GM08714 (cell line): ENCODE measurements around the gene PPARGC1A.

Source experiments
- H3K4me3 ChIP-seq: fragments of 200-500 bp; sonication (Bioruptor generic); 2 replicates; pipeline ENCODE4 v1.5.1; 2014; ENCODE audit warnings: mild to moderate bottlenecking, low read length, inconsistent platforms
- ZNF274 ChIP-seq: IDR thresholded peaks from 2 replicates; pipeline ENCODE4 v1.6.1; 2012; ENCODE audit warnings: mild to moderate bottlenecking, low read depth, low read length

Gene PPARGC1A

GRCh38 chr4:23855912-23856605 is 33.8 kb downstream of the PPARGC1A start:
- H3K4me3 ChIP-seq, result no peak overlapping the region
- no peak for TF ChIP-seq ZNF274

- H3K4me3 ChIP-seq, result no peak overlapping the region
- no peak for TF ChIP-seq ZNF274
Observed at GRCh38 chr4:23853986-23854660, 35.7 kb downstream of the PPARGC1A start.

GRCh38 chr4:23851464-23851863 is 38.4 kb downstream of the PPARGC1A start:
- TF ChIP-seq ZNF274, result no peak
- H3K4me3 ChIP-seq, result no peak overlapping the region

- TF ChIP-seq ZNF274, result no peak
- no peak overlapping the region for H3K4me3 ChIP-seq
Observed at GRCh38 chr4:23847158-23847557, 42.7 kb downstream of the PPARGC1A start.

GRCh38 chr4:23844961-23845360 is 44.9 kb downstream of the PPARGC1A start:
- no peak overlapping the region for H3K4me3 ChIP-seq
- TF ChIP-seq ZNF274, result no peak

GRCh38 chr4:23839279-23839678 is 50.6 kb downstream of the PPARGC1A start:
- TF ChIP-seq ZNF274, result no peak
- no peak overlapping the region for H3K4me3 ChIP-seq

- no peak for TF ChIP-seq ZNF274
Observed at GRCh38 chr4:23838607-23839006, 51.2 kb downstream of the PPARGC1A start.

GRCh38 chr4:23838131-23838530 is 51.7 kb downstream of the PPARGC1A start:
- no peak for TF ChIP-seq ZNF274

More at GRCh38 chr4:23838607-23839006, 51.2 kb downstream of the PPARGC1A start:
- no peak overlapping the region for H3K4me3 ChIP-seq

GRCh38 chr4:23837371-23837770 is 52.5 kb downstream of the PPARGC1A start:
- no peak overlapping the region for H3K4me3 ChIP-seq
- no peak for TF ChIP-seq ZNF274

More at GRCh38 chr4:23838131-23838530, 51.7 kb downstream of the PPARGC1A start:
- no peak overlapping the region for H3K4me3 ChIP-seq

- no peak for TF ChIP-seq ZNF274
- H3K4me3 ChIP-seq, result no peak overlapping the region
Observed at GRCh38 chr4:23835774-23836478, 53.9 kb downstream of the PPARGC1A start.

GRCh38 chr4:23828779-23829178 is 61.1 kb downstream of the PPARGC1A start:
- TF ChIP-seq ZNF274, result no peak

GRCh38 chr4:23828020-23828715 is 61.7 kb downstream of the PPARGC1A start:
- TF ChIP-seq ZNF274, result no peak
- no peak overlapping the region for H3K4me3 ChIP-seq

More at GRCh38 chr4:23828779-23829178, 61.1 kb downstream of the PPARGC1A start:
- no peak overlapping the region for H3K4me3 ChIP-seq

- no peak overlapping the region for H3K4me3 ChIP-seq
- no peak for TF ChIP-seq ZNF274
Observed at GRCh38 chr4:23822181-23822580, 67.7 kb downstream of the PPARGC1A start.

- H3K4me3 ChIP-seq, result no peak overlapping the region
- TF ChIP-seq ZNF274, result no peak
Observed at GRCh38 chr4:23819041-23819511, 70.8 kb downstream of the PPARGC1A start.
